HCT116 (cell line): Measurements from ENCODE around the gene KRTAP4-8. TPM values are rescaled to one million over a fixed set of nuclear protein-coding genes. Genes with fewer than 3 reads are reported as not detected.
"Not testable (repeated sequence)": the region's sequence is repeated elsewhere in the genome, so short reads cannot be mapped to it uniquely, and the experiment has no call there.

ENCODE experiments used
- ATAC-seq: fragments of 200-7000 bp; cut with Tn5 transposase; 2 replicates; pipeline ENCODE4 v1.9.1; 2020; ENCODE audit warnings: mild to moderate bottlenecking, moderate library complexity
- BruUV-seq: library from RNA; stranded (reverse); fragments of 400-500 nt; replicated peaks from 2 replicates; lab custom pipeline; 2021; lab: Mats Ljungman, UMichigan
- CTCF ChIA-PET: fragments of 300-600 bp; sonication (Branson Sonifier 250); formaldehyde crosslinking; loops from one replicate; lab custom pipeline; 2021; ENCODE audit warnings: antibody characterized with exemption; lab: Charles Lee
- POLR2A ChIA-PET: fragments of 300-600, 350-600 bp; sonication (Branson Sonifier 250); formaldehyde crosslinking; loops from one replicate; lab custom pipeline; 2021; ENCODE audit warnings: antibody characterized with exemption; lab: Charles Lee
- RAD21 ChIA-PET, 2 experiments: fragments of 300-600 bp; sonication (Branson Sonifier 250); formaldehyde crosslinking; loops; one replicate each; lab custom pipeline; 2023; ENCODE audit warnings: low total read pairs in 2 of 2; ENCODE audit not compliant: uncharacterized antibody in 2 of 2, unreplicated experiment in 2 of 2, low non-redundant PET in 1 of 2; lab: Charles Lee
- DNase-seq: peaks from one replicate; pipeline ENCODE4 v3.0.0-alpha.2; 2010; ENCODE audit warnings: low read depth, low spot score
- H2AFZ ChIP-seq: fragments of 200-600 bp; shearing (Covaris generic), sonication (generic); 2 replicates; pipeline ENCODE4 v1.6.1; 2017; ENCODE audit warnings: low read depth, mixed run types, mixed read lengths, antibody characterized with exemption, low read length; ENCODE audit not compliant: poor library complexity, severe bottlenecking
- H3K27ac ChIP-seq: 2 replicates; pipeline ENCODE4 v1.5.1; 2012; ENCODE audit warnings: low read depth, low read length
- H3K27me3 ChIP-seq: fragments of 200-600 bp; sonication (generic); 2 replicates; pipeline ENCODE4 v1.6.1; 2016; ENCODE audit warnings: mixed run types, low read length, mixed read lengths; ENCODE audit not compliant: insufficient read depth
- H3K36me3 ChIP-seq, 2 experiments: fragments of 200-500 bp in 1 of 2; fragments of 200-600 bp in 1 of 2; sonication (Bioruptor generic) in 1 of 2; sonication (generic) in 1 of 2; 2 replicates each; pipeline versions ENCODE4 v1.5.1 to v1.6.1; 2014 to 2016; ENCODE audit warnings: low read length in 2 of 2, inconsistent platforms in 1 of 2, mixed read lengths in 1 of 2, mixed run types in 1 of 2; ENCODE audit not compliant: insufficient read depth in 2 of 2, control insufficient read depth in 1 of 2
- H3K4me1 ChIP-seq, 2 experiments: fragments of 200-600 bp in 1 of 2; sonication (generic) in 1 of 2; 2 replicates each; pipeline versions ENCODE4 v1.5.1 to v1.6.1; 2012 to 2017; ENCODE audit warnings: low read length in 2 of 2, inconsistent platforms in 1 of 2, mild to moderate bottlenecking in 1 of 2, mixed read lengths in 1 of 2, mixed run types in 1 of 2, moderate library complexity in 1 of 2; ENCODE audit not compliant: insufficient read depth in 2 of 2, control insufficient read depth in 1 of 2
- H3K4me2 ChIP-seq: fragments of 200-600 bp; sonication (generic); 2 replicates; pipeline ENCODE4 v1.6.1; 2017; ENCODE audit warnings: mixed run types, low read length, mixed read lengths
- H3K4me3 ChIP-seq, 2 experiments: fragments of 200-600 bp in 1 of 2; sonication (generic) in 1 of 2; replicated peaks in 1 of 2; 2 replicates each; pipeline ENCODE4 v1.5.1; 2011 to 2016; ENCODE audit warnings: low read length in 2 of 2, control low read depth in 1 of 2, low read depth in 1 of 2, mild to moderate bottlenecking in 1 of 2, mixed read lengths in 1 of 2, mixed run types in 1 of 2
- H3K79me2 ChIP-seq: fragments of 200-600 bp; sonication (generic); 2 replicates; pipeline ENCODE4 v1.6.1; 2017; ENCODE audit warnings: mild to moderate bottlenecking, mixed run types, low read length, moderate library complexity, mixed read lengths; ENCODE audit not compliant: insufficient read depth
- H3K9ac ChIP-seq: fragments of 200-600 bp; sonication (generic); 2 replicates; pipeline ENCODE4 v1.6.1; 2016; ENCODE audit warnings: low read length, mixed read lengths
- H3K9me2 ChIP-seq: fragments of 200-600 bp; sonication (generic), shearing (Covaris generic); 2 replicates; pipeline ENCODE4 v1.6.1; 2017; ENCODE audit warnings: mixed run types, mild to moderate bottlenecking, moderate library complexity; ENCODE audit not compliant: insufficient read depth
- H3K9me3 ChIP-seq, 2 experiments: fragments of 200-500 bp in 1 of 2; fragments of 200-600 bp in 1 of 2; sonication (Bioruptor generic) in 1 of 2; sonication (generic) in 1 of 2; 2 replicates each; pipeline ENCODE4 v1.6.1; 2014 to 2017; ENCODE audit warnings: low read length in 2 of 2, mixed read lengths in 2 of 2, inconsistent platforms in 1 of 2, low read depth in 1 of 2, mild to moderate bottlenecking in 1 of 2, mixed run types in 1 of 2, moderate library complexity in 1 of 2; ENCODE audit not compliant: control insufficient read depth in 1 of 2, insufficient read depth in 1 of 2
- H4K20me1 ChIP-seq: fragments of 200-600 bp; sonication (generic), shearing (Covaris generic); 2 replicates; pipeline ENCODE4 v1.6.1; 2017; ENCODE audit warnings: mixed run types, mild to moderate bottlenecking, moderate library complexity; ENCODE audit not compliant: insufficient read depth
- ATF3 ChIP-seq: IDR thresholded peaks from 2 replicates; pipeline ENCODE4 v1.6.1; 2012
- CBX3 ChIP-seq: IDR thresholded peaks from 2 replicates; pipeline ENCODE4 v1.6.1; 2012; ENCODE audit warnings: low read depth
- EZH2 ChIP-seq: fragments of 200-600 bp; sonication (generic); IDR thresholded peaks from 2 replicates; pipeline ENCODE4 v1.6.1; 2017; ENCODE audit warnings: antibody characterized with exemption, mixed run types
- RAD21 ChIP-seq: IDR thresholded peaks from 2 replicates; pipeline ENCODE4 v1.6.1; 2012; ENCODE audit warnings: low read depth, mild to moderate bottlenecking
- SIN3A ChIP-seq: IDR thresholded peaks from 2 replicates; pipeline ENCODE4 v1.6.1; 2012; ENCODE audit warnings: low read depth
- intact Hi-C: fragments of 100-400 bp; cut with micrococcal nuclease; formaldehyde crosslinking; loops from 2 replicates; pipeline ENCODE4 v1.10.0; 2022
- total RNA-seq: library from RNA; stranded (reverse); gene quantifications from one replicate; pipeline ENCODE4 v1.2.1, GENCODE V29; 2021; ENCODE audit not compliant: unreplicated experiment
- TF ChIP-seq, protein P1 (sequence below): IDR thresholded peaks from 2 replicates; pipeline ENCODE4 v1.6.1; 2012

The KRTAP4-8 gene
- total RNA-seq, 1 experiment from 2014 or later: not detected

GRCh38 chr17:41101586-41102259 lies 3.8 kb upstream of the KRTAP4-8 start, which contains the start of gene KRTAP4-16:
KRTAP4-16 (minus strand) TSS chr17:41102209; CDS start chr17:41102209, 0 bp downstream.
- no TSS peak for BruUV-seq

GRCh38 chr17:41099682-41100480 lies 1.9 kb upstream of the KRTAP4-8 start:
- H3K27me3 ChIP-seq, H3K27ac ChIP-seq, H3K9me3 ChIP-seq, BruUV-seq, H3K4me3 ChIP-seq, H3K4me2 ChIP-seq, H3K9me2 ChIP-seq, DNase-seq, RAD21 ChIA-PET, ATAC-seq, H4K20me1 ChIP-seq, H2AFZ ChIP-seq, POLR2A ChIA-PET, CTCF ChIA-PET, H3K79me2 ChIP-seq, intact Hi-C loops, H3K36me3 ChIP-seq, H3K9ac ChIP-seq: not testable (repeated sequence)
- H3K4me1 ChIP-seq: peaks cover 9 to 39% of the 10 kb centered on the region in 2 experiments
- TF ChIP-seq, protein P1, sequence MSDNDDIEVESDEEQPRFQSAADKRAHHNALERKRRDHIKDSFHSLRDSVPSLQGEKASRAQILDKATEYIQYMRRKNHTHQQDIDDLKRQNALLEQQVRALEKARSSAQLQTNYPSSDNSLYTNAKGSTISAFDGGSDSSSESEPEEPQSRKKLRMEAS: 0 out of 2 replicates have a peak, but pooled peaks have one; percentile 27

More at GRCh38 chr17:41101586-41102259, 3.8 kb upstream of the KRTAP4-8 start, which contains the start of gene KRTAP4-16:
- DNase-seq: no peak
- peaks cover 0 to 4% of the 10 kb centered on the region in 2 experiments; a peak in 1 of 4 replicates for H3K36me3 ChIP-seq
- no peaks in the 10 kb centered on the region for H3K27me3 ChIP-seq
- H3K4me2 ChIP-seq: peak within 1 kb of the TSS; percentile 19; the same call in 1 of the 2 replicates
- peaks cover 13 to 56% of the 10 kb centered on the region in 2 experiments for H3K4me1 ChIP-seq
- no peak within 1 kb of the TSS for H2AFZ ChIP-seq
- intact Hi-C loops: no loop called here
- ATAC-seq: no peak
- POLR2A ChIA-PET: no interaction called here
- peak within 1 kb of the TSS; percentile 8; the same call in 1 of the 2 replicates for H3K9ac ChIP-seq
- RAD21 ChIA-PET: no interaction called here
- TF ChIP-seq ATF3 (no peak), CBX3 (no peak), EZH2 (no peak), RAD21 (no peak), SIN3A (no peak)
- H3K79me2 ChIP-seq: no peaks in the 10 kb centered on the region
- H4K20me1 ChIP-seq: no peaks in the 10 kb centered on the region
- CTCF ChIA-PET: no interaction called here
- no peak within 1 kb of the TSS for H3K4me3 ChIP-seq
- no peaks in the 10 kb centered on the region for H3K9me2 ChIP-seq
- H3K27ac ChIP-seq: peak within 1 kb of the TSS; percentile 75
- H3K9me3 ChIP-seq: no peaks in the 10 kb centered on the region
